ENCODE results near the gene KCNJ16. TPM values are rescaled to one million over a fixed set of nuclear protein-coding genes. Genes with fewer than 3 reads are reported as not detected.

Gene KCNJ16
- total RNA-seq, 2 experiments from 2014 or later: not detected

DNA sequence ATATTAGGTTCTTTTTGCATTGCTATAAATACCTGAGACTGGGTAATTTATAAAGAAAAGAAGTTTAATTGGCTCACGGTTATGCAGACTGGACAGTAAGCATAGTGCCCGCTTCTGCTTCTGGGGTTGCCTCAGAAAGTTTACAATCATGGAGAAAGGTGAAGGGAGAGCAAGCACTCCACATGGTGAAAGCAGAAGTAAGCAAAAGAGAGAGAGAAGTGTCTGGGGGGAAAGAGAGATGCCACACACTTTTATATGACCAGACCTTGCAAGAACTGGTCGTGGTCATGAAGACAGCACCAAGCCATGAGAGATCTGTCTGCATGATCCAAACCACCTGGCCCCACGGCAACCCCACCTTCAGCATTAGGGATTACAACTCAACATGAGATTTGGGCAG is 45.4 kb downstream of the KCNJ16 start:
- ChIA-PET CTCF (no interaction called here), POLR2A (no interaction called here)
- intact Hi-C loops (cut with DNase I, micrococcal nuclease): no loop called here
- DNase-seq: peak in 1 of 14 experiments; percentile 12
- no peaks in the 10 kb centered on the region for H3K4me1 Mint-ChIP-seq (ENCODE audit: low read depth)
- TF ChIP-seq CTCF (IDR thresholded peaks at IDR 0.05): no peak
- no peak overlapping the region for H3K27ac Mint-ChIP-seq
- H3K4me3 Mint-ChIP-seq: no peak overlapping the region
- H3K36me3 Mint-ChIP-seq (ENCODE audit: low read depth): no peaks in the 10 kb centered on the region
- Histone ChIP-seq H3K9me3 (ENCODE audit: control insufficient read depth in 1 of 2, insufficient read depth in 1 of 2, low read length in 2 of 2) (peaks cover 0 to 6% of the 10 kb centered on the region in 2 experiments), H3K27me3 (ENCODE audit: control insufficient read depth in 1 of 2, insufficient read depth in 2 of 2, low read length in 2 of 2) (no peaks in the 10 kb centered on the region), H3K4me1 (ENCODE audit: insufficient read depth, low read length) (no peaks in the 10 kb centered on the region), H3K4me3 (ENCODE audit: low read length) (no peak overlapping the region), H3K36me3 (ENCODE audit: insufficient read depth, low read length) (no peaks in the 10 kb centered on the region), H3K27ac (ENCODE audit: low read depth in 1 of 2, low read length in 2 of 2) (no peak overlapping the region)
- peaks cover 5% of the 10 kb centered on the region for H3K9me3 Mint-ChIP-seq
- H3K27me3 Mint-ChIP-seq: no peaks in the 10 kb centered on the region
- ATAC-seq (ENCODE audit: poor library complexity): no peak

- H3K4me1 Mint-ChIP-seq (ENCODE audit: low read depth): no peaks in the 10 kb centered on the region
- intact Hi-C loops (cut with DNase I, micrococcal nuclease): no loop called here
- Histone ChIP-seq H3K27ac (ENCODE audit: low read depth in 1 of 2, low read length in 2 of 2) (no peak overlapping the region), H3K27me3 (ENCODE audit: control insufficient read depth in 1 of 2, insufficient read depth in 2 of 2, low read length in 2 of 2) (no peaks in the 10 kb centered on the region), H3K4me1 (ENCODE audit: insufficient read depth, low read length) (no peaks in the 10 kb centered on the region), H3K4me3 (ENCODE audit: low read length) (no peak overlapping the region), H3K36me3 (ENCODE audit: insufficient read depth, low read length) (no peaks in the 10 kb centered on the region), H3K9me3 (ENCODE audit: control insufficient read depth in 1 of 2, insufficient read depth in 1 of 2, low read length in 2 of 2) (peaks cover 0 to 6% of the 10 kb centered on the region in 2 experiments)
- ATAC-seq (ENCODE audit: poor library complexity) (no peak), DNase-seq (no peak)
- CTCF ChIA-PET: no interaction called here
- peaks cover 5% of the 10 kb centered on the region for H3K9me3 Mint-ChIP-seq
- POLR2A ChIA-PET: no interaction called here
- no peak for TF ChIP-seq CTCF (IDR thresholded peaks at IDR 0.05)
- H3K27ac Mint-ChIP-seq: no peak overlapping the region
- H3K27me3 Mint-ChIP-seq: no peaks in the 10 kb centered on the region
- no peaks in the 10 kb centered on the region for H3K36me3 Mint-ChIP-seq (ENCODE audit: low read depth)
- H3K4me3 Mint-ChIP-seq: no peak overlapping the region
Observed at GRCh38 chr17:70121126-70121525, 46.1 kb downstream of the KCNJ16 start.

GRCh38 chr17:70123193-70123592 is 48.2 kb downstream of the KCNJ16 start:
- H3K27ac ChIP-seq (ENCODE audit: low read depth in 1 of 2, low read length in 2 of 2): no peak overlapping the region
- peaks cover 0 to 6% of the 10 kb centered on the region in 2 experiments for H3K9me3 ChIP-seq (ENCODE audit: control insufficient read depth in 1 of 2, insufficient read depth in 1 of 2, low read length in 2 of 2)
- no peaks in the 10 kb centered on the region for H3K36me3 ChIP-seq (ENCODE audit: insufficient read depth, low read length)
- DNase-seq (peak in 2 of 14 experiments; percentile 22 to 24), ATAC-seq (ENCODE audit: poor library complexity) (no peak)
- intact Hi-C loops (cut with DNase I, micrococcal nuclease): no loop called here
- no peaks in the 10 kb centered on the region for H3K27me3 ChIP-seq (ENCODE audit: control insufficient read depth in 1 of 2, insufficient read depth in 2 of 2, low read length in 2 of 2)
- H3K36me3 Mint-ChIP-seq (ENCODE audit: low read depth): no peaks in the 10 kb centered on the region
- ChIA-PET CTCF (no interaction called here), POLR2A (no interaction called here)
- no peak overlapping the region for H3K4me3 ChIP-seq (ENCODE audit: low read length)
- TF ChIP-seq CTCF (IDR thresholded peaks at IDR 0.05): no peak
- no peaks in the 10 kb centered on the region for H3K4me1 Mint-ChIP-seq (ENCODE audit: low read depth)
- peaks cover 5% of the 10 kb centered on the region for H3K9me3 Mint-ChIP-seq
- H3K27me3 Mint-ChIP-seq: no peaks in the 10 kb centered on the region
- no peak overlapping the region for H3K27ac Mint-ChIP-seq
- H3K4me3 Mint-ChIP-seq: no peak overlapping the region
- no peaks in the 10 kb centered on the region for H3K4me1 ChIP-seq (ENCODE audit: insufficient read depth, low read length)

All from CD4-positive, alpha-beta T cell (primary cell).